Transverse colon (tissue), 4 donors: Measurements from ENCODE around the gene STARD13. TPM values are rescaled to one million over a fixed set of nuclear protein-coding genes. Genes with fewer than 3 reads are reported as not detected.
A peak's percentile ranks its signal among the peaks of the same experiment; 100 is the strongest.

ENCODE experiments used
- DNase-seq: peaks from one replicate; pipeline ENCODE4 v3.0.0-alpha.2; 2019
- H3K27ac ChIP-seq, 4 donors: fragments of 200-600 bp; sonication (generic); 2 replicates each; pipeline ENCODE4 v1.5.1; 2016 to 2018; ENCODE audit warnings: inconsistent platforms in 4 of 4
- H3K27me3 ChIP-seq: fragments of 200-600 bp; sonication (generic); 2 replicates; pipeline ENCODE4 v1.5.1; 2017; ENCODE audit warnings: inconsistent platforms
- H3K36me3 ChIP-seq, 4 donors: fragments of 200-600 bp; sonication (generic); 2 replicates each; pipeline ENCODE4 v1.5.1; 2017 to 2019; ENCODE audit warnings: inconsistent platforms in 4 of 4
- H3K4me1 ChIP-seq, 4 donors: fragments of 200-600 bp; sonication (generic); 2 replicates each; pipeline ENCODE4 v1.5.1; 2017 to 2020; ENCODE audit warnings: inconsistent platforms in 4 of 4
- H3K4me3 ChIP-seq, 4 donors: fragments of 200-600 bp; sonication (generic); 1 replicate in 1 of 4; 2 replicates in 3 of 4; pipeline versions ENCODE4 v1.5.1 to v1.6.1; 2017 to 2019; ENCODE audit warnings: inconsistent platforms in 4 of 4
- H3K9me3 ChIP-seq, 2 donors: fragments of 200-600 bp; sonication (generic); 2 replicates each; pipeline ENCODE4 v1.5.1; 2017 to 2019; ENCODE audit warnings: inconsistent platforms in 2 of 2
- CTCF ChIP-seq, 5 experiments: fragments of 200-600 bp in 3 of 5; fragments of 450-650 bp in 2 of 5; sonication (generic) in 3 of 5; IDR thresholded peaks; 1 replicate in 2 of 5; 2 replicates in 3 of 5; pipeline ENCODE4 v1.5.1; 2016 to 2017; ENCODE audit warnings: antibody characterized with exemption in 5 of 5, inconsistent platforms in 3 of 5, mild to moderate bottlenecking in 2 of 5, moderate library complexity in 1 of 5
- EP300 ChIP-seq: sonication (generic); formaldehyde crosslinking; IDR thresholded peaks from one replicate; pipeline ENCODE4 v1.6.1; 2017; ENCODE audit warnings: antibody characterized with exemption, low read depth
- POLR2A ChIP-seq: fragments of 450-650 bp; IDR thresholded peaks from one replicate; pipeline ENCODE4 v1.6.1; 2016; ENCODE audit warnings: antibody characterized with exemption, mild to moderate bottlenecking, moderate library complexity
- POLR2AphosphoS5 ChIP-seq, 3 donors: sonication (generic); formaldehyde crosslinking; IDR thresholded peaks; one replicate each; pipeline ENCODE4 v1.6.1; 2016; ENCODE audit warnings: antibody characterized with exemption in 3 of 3
- WGBS, 2 donors: methylation state at CpG; one replicate each; pipeline ENCODE4 v1.1.5; 2018; ENCODE audit warnings: low coverage in 1 of 2; 5-methylcytosine and 5-hydroxymethylcytosine counted together
- in situ Hi-C, 4 donors: fragments of 200-750 bp; cut with MboI; loops; one replicate each; pipeline versions ENCODE4 v1.15.0 to v1.15.1; 2017; ENCODE audit warnings: low sequenced_read_pairs in 3 of 4, low pct_ligation_motif_present in 1 of 4, low pct_unique_long_range_greater_than_20kb in 1 of 4
- intact Hi-C: fragments of 100-400 bp; cut with DNase I; formaldehyde crosslinking; loops from one replicate; pipeline ENCODE4 v1.15.1; 2023; ENCODE audit warnings: low total_unique reads
- total RNA-seq, 4 donors: library from RNA; depleted of rRNA; stranded (reverse); fragments of >200 nt; gene quantifications; one replicate each; pipeline ENCODE4 v1.1.0, GENCODE V29; 2016

Gene STARD13
- total RNA-seq, 4 donors from 2014 or later: 18.1 to 107 (median 41.5) TPM

- no peak overlapping the region for H3K4me3 ChIP-seq
- 70 to 76% methylated on average over 2 to 3 of the region's 3 CpGs for WGBS, 2 donors
- H3K27ac ChIP-seq: no peak overlapping the region
- no peaks in the 10 kb centered on the region for H3K36me3 ChIP-seq
- H3K9me3 ChIP-seq: no peaks in the 10 kb centered on the region
- in situ Hi-C loops: no loop called here
- DNase-seq: no peak
- TF ChIP-seq POLR2A (no peak), EP300 (no peak), POLR2AphosphoS5 (IDR thresholded peaks at IDR 0.05) (no peak), CTCF (IDR thresholded peaks at IDR 0.05) (no peak)
- intact Hi-C loops: no loop called here
- H3K27me3 ChIP-seq: no peaks in the 10 kb centered on the region
- H3K4me1 ChIP-seq: peaks cover 0 to 7% (median 0%) of the 10 kb centered on the region in 4 donors
These were observed 226.7 kb downstream of the STARD13 start for GRCh38 chr13:33058776-33059327.

GRCh38 chr13:33057019-33057780 is 228.4 kb downstream of the STARD13 start:
- in situ Hi-C loops: no loop called here
- intact Hi-C loops: no loop called here
- no peaks in the 10 kb centered on the region for H3K9me3 ChIP-seq
- no peaks in the 10 kb centered on the region for H3K36me3 ChIP-seq
- peaks cover 0 to 10% (median 4%) of the 10 kb centered on the region in 4 donors for H3K4me1 ChIP-seq
- WGBS, 2 donors: 20 to 81% methylated on average over 2 to 9 of the region's 9 CpGs
- DNase-seq: no peak
- no peak overlapping the region for H3K27ac ChIP-seq
- H3K4me3 ChIP-seq: no peak overlapping the region
- TF ChIP-seq POLR2AphosphoS5 (IDR thresholded peaks at IDR 0.05) (no peak), CTCF (IDR thresholded peaks at IDR 0.05) (peak in 4 of 5 experiments; percentile 13 to 40 (median 16)), EP300 (no peak), POLR2A (no peak)
- no peaks in the 10 kb centered on the region for H3K27me3 ChIP-seq

GRCh38 chr13:33053397-33054066 is 232.0 kb downstream of the STARD13 start:
- Histone ChIP-seq H3K27me3 (no peaks in the 10 kb centered on the region), H3K4me1 (peaks cover 0 to 10% (median 4%) of the 10 kb centered on the region in 4 donors), H3K27ac (peak overlapping the region in 2 of 4 donors; percentile 67 to 77), H3K36me3 (no peaks in the 10 kb centered on the region), H3K9me3 (no peaks in the 10 kb centered on the region), H3K4me3 (no peak overlapping the region)
- in situ Hi-C loops: no loop called here
- TF ChIP-seq CTCF (IDR thresholded peaks at IDR 0.05) (no peak), POLR2A (no peak), EP300 (no peak), POLR2AphosphoS5 (IDR thresholded peaks at IDR 0.05) (no peak)
- intact Hi-C loops: no loop called here
- WGBS, 2 donors: 69 to 71% methylated on average over 6 to 7 of the region's 7 CpGs
- no peak for DNase-seq
